ENCODE data around the gene CD7.

- TF ChIP-seq MAX (IDR thresholded peaks at IDR 0.05), result no peak
- no peak for TF ChIP-seq REST (IDR thresholded peaks at IDR 0.05; ENCODE audit: low read depth)
- TF ChIP-seq EP300 (IDR thresholded peaks at IDR 0.05; ENCODE audit: borderline replicate concordance), result no peak
- TF ChIP-seq ZBTB7A (IDR thresholded peaks at IDR 0.05; ENCODE audit: low read depth), result no peak
- no peak for TF ChIP-seq RAD21 (IDR thresholded peaks at IDR 0.05; ENCODE audit: low read depth)
Measured at GRCh38 chr17:82344175-82344907, 26.9 kb upstream of the CD7 start.

Measured in Ishikawa (cell line).